ENCODE measurements around the gene TEX2.
"Not testable (repeated sequence)": the region's sequence is repeated elsewhere in the genome, so short reads cannot be mapped to it uniquely, and the experiment has no call there.

TEX2 gene

GRCh38 chr17:64213995-64214811 lies 48.9 kb downstream of the TEX2 start:
- DNase-seq (ENCODE audit: low spot score) = no peak

GRCh38 chr17:64212122-64212521 lies 50.9 kb downstream of the TEX2 start:
- no peak for DNase-seq (ENCODE audit: low spot score)

DNA sequence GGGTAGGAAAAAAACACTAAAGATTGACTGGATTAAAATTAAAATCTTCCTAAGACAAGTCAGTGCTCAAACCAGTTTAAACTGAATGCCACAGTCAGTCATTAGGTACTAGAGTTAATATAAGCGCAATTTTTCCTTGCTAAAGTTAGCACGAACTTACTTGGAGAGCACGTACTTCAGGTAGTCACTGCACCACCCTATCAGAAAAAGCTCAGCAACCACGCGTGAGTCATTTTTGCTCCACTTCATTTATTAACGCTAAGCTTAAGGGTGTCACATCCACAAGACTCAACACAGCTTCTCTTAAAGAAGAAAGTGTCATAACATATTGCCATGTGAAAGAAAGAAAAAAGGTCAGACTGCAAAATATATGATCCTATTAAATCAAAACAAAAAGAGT lies 53.1 kb downstream of the TEX2 start:
- no peak for DNase-seq (ENCODE audit: low spot score)

DNA sequence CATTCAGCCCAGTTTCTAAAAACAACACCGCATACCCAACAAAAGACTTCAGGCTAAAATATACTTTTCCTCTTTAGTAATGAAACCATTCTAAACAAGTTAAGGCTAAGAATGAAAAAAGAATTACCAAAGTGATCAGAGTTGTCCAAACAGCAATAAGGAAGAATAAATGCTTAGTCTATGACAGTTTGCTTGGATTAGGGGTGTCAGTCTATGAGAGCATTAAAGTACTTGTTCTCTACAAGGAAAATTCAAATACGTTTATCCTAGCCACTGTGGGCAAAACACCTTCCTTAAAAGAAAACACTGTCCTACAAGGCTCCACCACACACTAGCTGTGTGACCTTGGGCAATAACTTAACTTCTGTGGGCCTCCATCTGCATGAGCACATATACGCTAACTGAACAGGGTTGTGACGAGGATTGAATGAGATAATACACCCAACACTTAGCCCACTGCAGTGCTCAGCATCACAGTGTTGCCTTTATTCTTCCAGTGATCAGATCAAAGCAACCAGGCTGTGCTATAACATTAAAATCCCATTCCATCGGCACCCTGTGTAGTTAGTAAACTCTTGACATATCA lies 53.6 kb downstream of the TEX2 start:
- no peak for DNase-seq (ENCODE audit: low spot score)

DNA sequence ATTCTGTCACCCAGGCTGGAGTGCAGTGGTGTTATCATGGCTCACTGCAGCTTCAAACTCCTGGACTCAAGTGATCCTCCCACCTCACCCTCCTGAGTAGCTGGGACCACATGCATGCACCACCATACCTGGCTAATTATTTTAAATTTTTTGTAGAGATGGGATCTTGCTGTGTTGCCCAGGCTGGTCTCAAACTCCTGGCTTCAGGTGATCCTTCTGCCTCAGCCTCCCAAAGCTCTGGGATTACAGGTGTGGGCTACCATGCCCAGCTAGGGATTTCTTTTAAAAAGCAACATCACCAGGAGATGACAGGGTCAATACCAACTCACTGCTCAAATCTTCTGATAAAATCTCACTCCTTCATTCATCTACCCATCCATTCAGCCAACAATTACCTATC lies 54.4 kb downstream of the TEX2 start:
- not testable (repeated sequence) for DNase-seq (ENCODE audit: low spot score)

- DNase-seq (ENCODE audit: low spot score) = no peak
Observed at GRCh38 chr17:64205804-64206203, 57.3 kb downstream of the TEX2 start.

GRCh38 chr17:64203630-64204029 lies 59.4 kb downstream of the TEX2 start:
- no peak for DNase-seq (ENCODE audit: low spot score)

- peak; percentile 75 for DNase-seq (ENCODE audit: low spot score)
Observed at GRCh38 chr17:64202683-64203344, 60.2 kb downstream of the TEX2 start.

GRCh38 chr17:64200080-64201032 lies 62.7 kb downstream of the TEX2 start:
- peak; percentile 70 for DNase-seq (ENCODE audit: low spot score)

GRCh38 chr17:64198331-64199090 lies 64.5 kb downstream of the TEX2 start:
- no peak for DNase-seq (ENCODE audit: low spot score)

GRCh38 chr17:64196601-64197000 lies 66.5 kb downstream of the TEX2 start:
- no peak for DNase-seq (ENCODE audit: low spot score)

DNA sequence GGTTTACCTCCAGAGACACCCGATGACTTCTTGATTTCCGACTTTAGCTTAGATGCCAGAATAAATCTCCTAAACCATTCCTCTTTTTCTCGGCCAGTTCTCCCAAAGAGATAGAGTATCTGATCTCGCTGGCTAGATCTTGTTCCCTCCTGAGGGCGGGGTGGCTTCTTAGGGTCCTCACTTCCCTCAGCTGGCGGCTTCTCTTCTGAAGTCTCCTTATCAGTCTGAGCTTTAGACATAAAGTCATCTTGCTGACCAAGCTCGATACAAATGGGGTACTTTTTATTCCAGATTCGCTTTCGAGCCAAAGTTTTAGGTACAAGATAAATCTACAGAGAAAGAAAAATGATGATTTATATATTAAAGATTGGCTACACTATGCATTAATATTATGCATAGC lies 69.5 kb downstream of the TEX2 start:
- no peak for DNase-seq (ENCODE audit: low spot score)

GRCh38 chr17:64192589-64192988 lies 70.5 kb downstream of the TEX2 start:
- no peak for DNase-seq (ENCODE audit: low spot score)

- no peak for DNase-seq (ENCODE audit: low spot score)
Observed at GRCh38 chr17:64190472-64190871, 72.6 kb downstream of the TEX2 start.

GRCh38 chr17:64188088-64188487 lies 75.0 kb downstream of the TEX2 start:
- DNase-seq (ENCODE audit: low spot score) = no peak

DNA sequence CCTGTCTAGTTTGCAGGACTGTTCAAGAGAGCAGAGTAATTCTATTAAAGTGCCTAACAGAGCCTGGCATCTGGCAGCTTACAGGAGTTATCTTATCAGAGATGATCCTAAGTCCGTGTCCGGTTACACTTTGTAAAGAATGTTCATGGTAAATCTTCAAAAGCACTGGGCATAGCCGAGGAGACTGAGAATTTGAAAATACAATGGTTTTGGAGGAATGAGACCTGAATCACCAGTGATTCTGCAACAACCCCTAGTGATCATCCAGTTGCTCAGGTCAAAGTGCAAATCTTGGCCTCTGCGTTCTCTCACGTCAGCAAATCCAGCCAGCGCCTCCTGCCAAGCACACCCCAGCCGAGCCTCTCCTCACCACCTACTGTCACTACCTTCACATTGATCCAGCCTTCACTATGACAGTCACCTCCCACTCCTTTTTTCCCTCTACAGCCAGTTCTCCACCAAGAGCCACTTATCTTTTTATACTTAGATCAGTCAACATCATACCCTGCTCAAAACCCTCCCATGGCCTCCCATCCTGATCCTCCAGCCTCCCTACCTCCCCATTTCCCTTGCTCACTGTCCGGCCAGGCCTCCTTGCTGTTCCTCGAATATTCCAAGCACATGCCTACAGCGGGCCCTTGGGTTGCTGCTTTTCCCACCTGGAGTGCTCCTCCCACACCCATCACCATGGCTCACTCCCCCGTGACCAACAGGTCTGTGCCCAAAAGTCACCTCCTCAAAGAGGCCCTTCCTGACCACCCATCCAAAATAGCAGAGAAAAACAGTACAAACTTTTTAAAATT lies 75.8 kb downstream of the TEX2 start:
- DNase-seq (ENCODE audit: low spot score) = no peak

GRCh38 chr17:64186171-64187092 lies 76.6 kb downstream of the TEX2 start:
- no peak for DNase-seq (ENCODE audit: low spot score)

DNA sequence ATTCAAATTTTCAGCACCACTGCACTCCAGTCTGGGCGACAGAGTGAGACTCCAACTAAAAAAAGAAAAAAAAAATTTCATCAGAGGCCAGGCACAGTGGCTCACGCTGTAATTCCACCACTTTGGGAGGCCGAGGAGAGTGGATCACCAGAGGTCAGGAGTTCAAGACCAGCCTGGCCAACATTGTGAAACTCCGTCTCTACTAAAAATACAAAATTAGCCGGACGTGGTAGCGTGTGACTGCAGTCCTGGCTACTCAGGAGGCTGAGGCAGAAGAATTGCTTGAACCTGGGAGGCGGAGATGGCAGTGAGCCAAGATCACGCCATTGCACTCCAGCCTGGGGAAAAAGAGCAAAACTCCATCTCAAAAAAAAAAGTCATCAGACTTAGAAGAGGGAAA lies 77.5 kb downstream of the TEX2 start:
- not testable (repeated sequence) for DNase-seq (ENCODE audit: low spot score)

GRCh38 chr17:64185101-64185500 lies 78.0 kb downstream of the TEX2 start:
- no peak for DNase-seq (ENCODE audit: low spot score)
